WTC11 (cell line): Measurements from ENCODE around the gene TAPBPL.

ENCODE experiments used
- CTCF ChIP-seq: fragments of 200-600 bp; IDR thresholded peaks from 2 replicates; pipeline ENCODE4 v1.8.0; 2022; ENCODE audit warnings: antibody characterized with exemption
- E2F4 ChIP-seq: sonication (generic); formaldehyde crosslinking; IDR thresholded peaks from 2 replicates; pipeline ENCODE4 v1.8.1; 2022; ENCODE audit warnings: low read depth, mild to moderate bottlenecking, moderate library complexity, missing genetic modification reagents, borderline replicate concordance
- FOXK1 ChIP-seq: sonication (generic); formaldehyde crosslinking; IDR thresholded peaks from 2 replicates; pipeline ENCODE4 v1.8.0; 2022; ENCODE audit warnings: mild to moderate bottlenecking, moderate library complexity, missing genetic modification reagents
- NFE2L1 ChIP-seq: sonication (generic); formaldehyde crosslinking; IDR thresholded peaks from 2 replicates; pipeline ENCODE4 v1.8.1; 2023; ENCODE audit warnings: missing genetic modification reagents
- NR1H2 ChIP-seq: sonication (generic); formaldehyde crosslinking; IDR thresholded peaks from 2 replicates; pipeline ENCODE4 v1.9.0; 2021; ENCODE audit warnings: mild to moderate bottlenecking, moderate library complexity, missing genetic modification reagents
- SP1 ChIP-seq: sonication (generic); formaldehyde crosslinking; conservative IDR thresholded peaks from 2 replicates; pipeline ENCODE4 v1.8.1; 2022; ENCODE audit warnings: missing genetic modification reagents
- TCF7 ChIP-seq: sonication (generic); formaldehyde crosslinking; IDR thresholded peaks from 2 replicates; pipeline ENCODE4 v1.8.0; 2022; ENCODE audit warnings: mild to moderate bottlenecking, low read depth, missing genetic modification reagents, moderate library complexity
- USF2 ChIP-seq: sonication (generic); formaldehyde crosslinking; IDR thresholded peaks from 2 replicates; pipeline ENCODE4 v1.8.1; 2023; ENCODE audit warnings: mild to moderate bottlenecking, missing genetic modification reagents, moderate library complexity
- ZNF232 ChIP-seq: sonication (generic); formaldehyde crosslinking; IDR thresholded peaks from 2 replicates; pipeline ENCODE4 v1.8.0; 2022; ENCODE audit warnings: mild to moderate bottlenecking, missing genetic modification reagents
- ZNF263 ChIP-seq: sonication (generic); formaldehyde crosslinking; IDR thresholded peaks from 2 replicates; pipeline ENCODE4 v1.8.1; 2022; ENCODE audit warnings: low read depth, mild to moderate bottlenecking, moderate library complexity, missing genetic modification reagents

GRCh38 chr12:6416596-6416995, 35.2 kb upstream of the TAPBPL start:
- TF ChIP-seq TCF7 (CRISPR knock-in tag) (no peak), CTCF (no peak), E2F4 (CRISPR knock-in tag) (no peak), ZNF232 (CRISPR knock-in tag) (no peak), SP1 (CRISPR knock-in tag) (no peak), FOXK1 (CRISPR knock-in tag) (no peak), ZNF263 (no peak), USF2 (CRISPR knock-in tag) (no peak), NFE2L1 (no peak), NR1H2 (no peak)
